Chondrocyte (in vitro differentiated cells): ENCODE results near the gene C6orf141. TPM values are rescaled to one million over a fixed set of nuclear protein-coding genes. Genes with fewer than 3 reads are reported as not detected.

Experiments used
- DNase-seq: peaks from one replicate; pipeline ENCODE4 v3.0.0; 2021; ENCODE audit warnings: mixed read lengths, low spot score
- H3K27ac Mint-ChIP-seq: one replicate; pipeline ENCODE4 v1.8.0; 2021; ENCODE audit warnings: mild to moderate bottlenecking, moderate library complexity, mixed read lengths; ENCODE audit not compliant: unreplicated experiment
- H3K27me3 Mint-ChIP-seq: 2 replicates; pipeline ENCODE4 v1.8.0; 2021; ENCODE audit warnings: low read depth, mixed read lengths
- H3K36me3 Mint-ChIP-seq: 2 replicates; pipeline ENCODE4 v1.8.0; 2021; ENCODE audit warnings: low read depth, mixed read lengths
- H3K4me1 Mint-ChIP-seq: 2 replicates; pipeline ENCODE4 v1.8.0; 2021; ENCODE audit warnings: low read depth, mild to moderate bottlenecking, mixed read lengths
- H3K4me3 Mint-ChIP-seq: one replicate; pipeline ENCODE4 v1.8.0; 2021; ENCODE audit warnings: mild to moderate bottlenecking, moderate library complexity, mixed read lengths; ENCODE audit not compliant: unreplicated experiment
- H3K9me3 Mint-ChIP-seq: 2 replicates; pipeline ENCODE4 v1.8.0; 2021; ENCODE audit warnings: low read depth, mixed read lengths
- CTCF ChIP-seq: fragments of 200-600 bp; sonication (generic); IDR thresholded peaks from 2 replicates; pipeline ENCODE4 v1.5.0; 2021; ENCODE audit warnings: antibody characterized with exemption, mild to moderate bottlenecking, moderate library complexity
- total RNA-seq: library from RNA; stranded (reverse); gene quantifications from 3 replicates; pipeline ENCODE4 v1.2.1, GENCODE V29; 2021

The C6orf141 gene
- total RNA-seq, 1 donor from 2014 or later = not detected

- DNase-seq = no peak
Measured at GRCh38 chr6:49548613-49549304, 1.7 kb upstream of the C6orf141 start.

GRCh38 chr6:49549691-49550491, 577 bp upstream of the C6orf141 start:
- Mint-ChIP-seq H3K27ac (no peak overlapping the region), H3K27me3 (peaks cover 49% of the 10 kb centered on the region)
- no peak for TF ChIP-seq CTCF

More at GRCh38 chr6:49548613-49549304, 1.7 kb upstream of the C6orf141 start:
- no peaks in the 10 kb centered on the region for H3K9me3 Mint-ChIP-seq
- H3K36me3 Mint-ChIP-seq = no peaks in the 10 kb centered on the region
- no peak overlapping the region for H3K27ac Mint-ChIP-seq
- H3K4me3 Mint-ChIP-seq = no peak overlapping the region
- peaks cover 18% of the 10 kb centered on the region for H3K4me1 Mint-ChIP-seq
- H3K27me3 Mint-ChIP-seq = peaks cover 49% of the 10 kb centered on the region
- no peak for TF ChIP-seq CTCF

GRCh38 chr6:49551078-49551865, 804 bp downstream of the C6orf141 start:
- Mint-ChIP-seq H3K4me3 (peak overlapping the region; percentile 60), H3K27me3 (peaks cover 47% of the 10 kb centered on the region)

More at GRCh38 chr6:49549691-49550491, 577 bp upstream of the C6orf141 start:
- Mint-ChIP-seq H3K36me3 (no peaks in the 10 kb centered on the region), H3K4me3 (peak overlapping the region; percentile 54), H3K9me3 (no peaks in the 10 kb centered on the region), H3K4me1 (peaks cover 18% of the 10 kb centered on the region)
- DNase-seq = no peak

GRCh38 chr6:49551866-49552129, 1.3 kb downstream of the C6orf141 start:
- H3K4me3 Mint-ChIP-seq = no peak overlapping the region
- no peak for DNase-seq
- H3K27ac Mint-ChIP-seq = no peak overlapping the region
- H3K27me3 Mint-ChIP-seq = peaks cover 42% of the 10 kb centered on the region
- no peaks in the 10 kb centered on the region for H3K36me3 Mint-ChIP-seq
- peaks cover 18% of the 10 kb centered on the region for H3K4me1 Mint-ChIP-seq
- H3K9me3 Mint-ChIP-seq = no peaks in the 10 kb centered on the region
- TF ChIP-seq CTCF = no peak

More at GRCh38 chr6:49551078-49551865, 804 bp downstream of the C6orf141 start:
- TF ChIP-seq CTCF = no peak
- peaks cover 18% of the 10 kb centered on the region for H3K4me1 Mint-ChIP-seq
- no peaks in the 10 kb centered on the region for H3K9me3 Mint-ChIP-seq
- H3K36me3 Mint-ChIP-seq = no peaks in the 10 kb centered on the region
- DNase-seq = no peak
- no peak overlapping the region for H3K27ac Mint-ChIP-seq

- Mint-ChIP-seq H3K27ac (no peak overlapping the region), H3K9me3 (no peaks in the 10 kb centered on the region), H3K27me3 (peaks cover 37% of the 10 kb centered on the region), H3K36me3 (no peaks in the 10 kb centered on the region), H3K4me3 (no peak overlapping the region), H3K4me1 (peaks cover 18% of the 10 kb centered on the region)
- DNase-seq = no peak
- no peak for TF ChIP-seq CTCF
Measured at GRCh38 chr6:49552596-49552995, 2.1 kb downstream of the C6orf141 start.
